Left ventricle myocardium superior (tissue), 1 donor: Measurements from ENCODE around the gene FRMPD1. TPM values are rescaled to one million over a fixed set of nuclear protein-coding genes. Genes with fewer than 3 reads are reported as not detected.

Source experiments
- total RNA-seq: library from RNA; stranded (reverse); fragmentation: NEBNext Ultra II Directional; extraction: Animal tissue kit (Norgen Biotek cat#: 25700); gene quantifications from one replicate; pipeline ENCODE4 v1.2.1, GENCODE V29; 2021
- donor health status: DM: no; HTN: yes; CAD: no; lungs with severe emphysema.

FRMPD1 gene
- total RNA-seq, 1 donor from 2014 or later, result 1.8 TPM

Other genes with a start within 250 kb of the FRMPD1 start
- gene GRHPR, start 228.3 kb upstream of the FRMPD1 start, total RNA-seq, result 117 TPM
- gene ZBTB5, start 185.5 kb upstream of the FRMPD1 start, total RNA-seq, result 5.2 TPM
- gene POLR1E, start 165.0 kb upstream of the FRMPD1 start, total RNA-seq, result 10.4 TPM
- gene FBXO10, start 74.6 kb upstream of the FRMPD1 start, total RNA-seq, result 8.3 TPM
- 60.7 TPM for gene TOMM5, start 58.4 kb upstream of the FRMPD1 start, total RNA-seq
- gene TRMT10B, start 102.9 kb downstream of the FRMPD1 start, total RNA-seq, result 2.9 TPM
- 17.9 TPM for gene EXOSC3, start 134.1 kb downstream of the FRMPD1 start, total RNA-seq
- 20.5 TPM for gene DCAF10, start 149.8 kb downstream of the FRMPD1 start, total RNA-seq